HG02571 (cell line): ENCODE measurements around the gene DAGLA.

ENCODE experiments used
- ATAC-seq: cut with Tn5 transposase; IDR thresholded peaks from one replicate; pipeline ENCODE4 v1.9.1; 2021; ENCODE audit warnings: mild to moderate bottlenecking, moderate library complexity; ENCODE audit not compliant: unreplicated experiment

Gene DAGLA

GRCh38 chr11:61690706-61691379, 10.7 kb downstream of the DAGLA start:
- no peak for ATAC-seq

- no peak for ATAC-seq
Measured at GRCh38 chr11:61691380-61692156, 11.4 kb downstream of the DAGLA start.

DNA sequence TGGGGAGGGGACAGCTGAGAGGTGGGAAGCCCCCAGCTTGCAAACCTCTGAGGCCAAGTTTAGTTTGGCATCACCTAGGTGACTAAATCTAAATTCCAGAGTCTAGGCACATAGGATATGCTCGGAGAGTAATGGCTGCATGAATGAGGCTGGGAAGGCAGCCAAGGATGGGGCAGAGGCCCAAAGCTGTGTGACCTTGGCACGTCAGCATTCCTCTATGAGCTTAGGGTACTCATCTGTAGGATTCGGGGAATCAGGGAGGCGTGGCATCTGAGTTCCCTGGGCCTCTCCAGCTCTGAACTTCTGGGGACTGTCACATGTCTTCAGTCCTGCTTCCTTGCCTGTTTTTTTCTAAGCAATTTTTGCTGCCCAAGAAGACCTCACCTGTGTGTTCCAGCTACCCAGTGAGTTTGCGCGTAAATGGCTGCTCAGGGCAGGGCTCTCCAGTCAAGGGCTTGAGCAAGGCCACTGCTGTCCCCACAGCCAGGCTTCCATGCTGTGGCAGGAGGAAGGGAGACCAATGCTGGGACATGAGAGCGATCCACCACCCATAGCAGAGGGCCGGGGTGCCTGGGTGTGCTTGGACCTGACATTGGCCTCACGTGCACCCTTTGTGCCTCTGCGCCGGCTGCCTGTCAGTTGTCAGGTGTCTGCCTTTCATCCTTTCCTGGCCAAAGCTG, 13.9 kb downstream of the DAGLA start:
- no peak for ATAC-seq

DNA sequence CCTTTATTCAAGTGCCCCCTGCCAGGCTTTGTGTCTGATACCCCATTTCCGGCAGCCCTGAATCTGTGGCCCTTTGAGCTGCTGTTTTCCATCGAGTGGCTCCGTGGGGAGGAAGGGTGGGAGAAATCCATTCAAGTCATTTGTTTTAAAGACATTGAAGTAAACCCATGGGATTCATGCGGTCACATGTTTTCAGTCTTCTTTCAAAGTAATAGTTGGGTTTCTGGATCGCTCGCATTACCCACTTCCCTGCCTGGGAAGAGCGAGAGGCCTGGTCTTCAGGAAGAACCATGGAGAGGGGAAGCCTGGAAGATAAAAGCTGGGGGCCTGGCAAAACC, 14.4 kb downstream of the DAGLA start:
- ATAC-seq, result no peak

DNA sequence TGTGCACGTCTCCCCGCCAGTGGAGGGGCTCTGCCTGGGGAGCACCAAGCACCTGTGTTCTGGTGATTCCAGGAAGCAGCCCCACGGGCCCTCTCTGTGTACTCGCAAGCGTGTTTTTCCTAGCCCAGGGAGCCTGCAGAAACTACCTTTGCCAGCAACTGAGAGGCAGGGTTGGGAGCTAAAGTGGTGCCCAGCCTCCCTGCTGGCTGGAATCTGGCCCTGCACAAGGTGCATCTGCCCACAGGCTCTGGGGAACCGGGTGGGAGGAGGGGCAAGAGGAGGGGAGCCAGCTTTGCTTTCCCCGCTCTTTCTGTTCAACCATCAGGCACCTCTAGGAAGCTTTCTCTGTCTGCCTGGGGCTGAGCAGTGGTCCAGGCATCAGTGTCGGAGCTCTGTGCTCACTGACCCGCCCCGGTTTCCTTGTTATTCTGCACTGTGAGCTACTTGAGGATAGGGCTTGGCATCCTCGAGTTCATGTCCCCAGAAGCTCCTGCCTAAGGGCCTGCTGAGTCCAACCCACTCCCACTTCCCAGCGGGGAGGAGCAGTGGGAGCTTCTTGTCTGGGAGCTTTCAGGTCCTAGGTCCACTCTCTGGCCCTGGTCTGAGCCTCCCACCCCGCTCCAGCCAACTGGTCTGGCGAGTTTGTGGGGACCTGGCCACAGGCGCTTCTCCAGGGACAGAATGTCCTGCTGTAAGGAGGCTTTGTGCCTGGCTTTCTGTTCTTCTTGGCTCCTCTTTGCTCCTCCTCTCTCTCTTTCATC, 14.9 kb downstream of the DAGLA start:
- ATAC-seq, result no peak

- ATAC-seq, result no peak
Measured at GRCh38 chr11:61695917-61696316, 15.7 kb downstream of the DAGLA start.

DNA sequence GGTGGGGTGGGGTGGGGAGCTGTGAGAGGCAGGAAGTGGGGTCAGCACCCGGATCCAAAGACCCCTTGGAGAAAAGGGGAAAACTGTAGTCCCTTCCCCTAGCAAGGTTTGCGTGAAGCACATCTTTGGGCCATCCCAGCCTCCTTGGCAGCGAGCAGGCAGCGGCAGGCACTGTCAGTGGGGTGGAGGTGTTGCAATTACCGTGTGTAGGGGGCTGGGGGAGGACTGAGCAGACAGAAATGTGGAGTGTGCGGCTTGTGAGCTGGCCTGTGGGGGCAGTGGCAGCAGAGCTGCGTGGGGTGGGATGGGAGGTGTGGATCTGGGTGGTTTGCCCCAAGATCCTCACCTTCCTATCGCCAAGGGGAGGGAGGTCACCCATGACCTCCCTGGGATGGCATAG, 16.4 kb downstream of the DAGLA start:
- ATAC-seq, result no peak

DNA sequence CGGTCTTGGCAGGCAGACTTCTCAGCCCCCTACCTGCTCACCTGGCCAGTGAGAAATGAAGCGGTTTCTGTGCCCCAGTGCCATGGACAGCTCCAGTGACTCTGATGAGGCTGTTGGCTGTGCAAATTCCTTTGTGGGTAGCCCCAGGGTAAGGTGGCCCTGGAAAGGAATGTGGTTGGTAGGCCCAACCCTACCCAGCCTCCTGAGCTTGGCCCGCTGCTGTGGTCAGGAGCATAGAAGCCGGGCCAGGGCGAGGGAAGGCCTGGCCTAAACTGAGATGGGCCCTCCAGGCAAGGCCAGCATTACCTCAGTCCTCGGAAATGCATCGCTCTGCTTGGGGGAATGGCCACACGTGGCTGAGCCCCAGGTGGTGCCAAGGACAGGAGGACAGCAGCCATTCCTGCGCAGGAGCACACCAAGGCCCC, 16.9 kb downstream of the DAGLA start:
- no peak for ATAC-seq

- no peak for ATAC-seq
Measured at GRCh38 chr11:61697764-61698163, 17.6 kb downstream of the DAGLA start.

DNA sequence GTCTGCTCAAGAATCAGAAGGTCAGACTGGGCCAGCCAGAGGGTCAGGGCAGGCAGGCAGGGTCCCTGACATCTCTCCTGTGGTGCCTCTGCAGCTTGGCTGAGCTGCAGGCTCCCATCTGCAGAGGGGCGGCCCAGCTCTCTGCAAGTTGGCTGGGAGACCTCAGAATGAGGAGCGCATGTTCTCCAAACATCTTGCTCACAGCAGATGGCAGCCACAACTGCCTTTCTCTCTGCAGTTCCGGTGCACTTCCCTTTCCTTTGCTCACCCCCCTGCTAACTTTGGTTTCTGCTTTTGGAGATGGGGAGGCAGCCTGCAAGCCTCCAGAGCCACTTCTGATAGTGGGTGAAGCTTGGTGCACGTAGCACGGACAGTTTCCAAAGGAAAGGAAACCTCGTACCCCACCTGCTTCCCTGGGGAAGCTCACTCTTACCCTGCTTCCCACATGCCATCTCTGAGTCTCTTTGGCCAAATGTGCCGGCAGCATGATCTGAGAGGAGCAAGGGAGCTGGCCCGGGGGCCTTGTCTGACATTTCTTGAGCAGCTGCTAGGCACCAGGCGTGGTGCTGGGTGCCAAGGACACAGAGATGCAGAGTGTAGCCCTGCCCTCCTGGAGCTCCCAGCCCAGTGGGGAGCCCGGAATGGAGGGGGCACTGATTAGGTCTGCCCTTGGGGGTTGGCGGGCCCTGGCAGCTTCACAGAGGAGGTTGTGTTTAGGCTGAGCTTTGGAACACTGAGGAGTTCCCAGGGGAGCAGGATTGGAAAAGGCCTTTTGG, 18.2 kb downstream of the DAGLA start:
- ATAC-seq, result no peak

DNA sequence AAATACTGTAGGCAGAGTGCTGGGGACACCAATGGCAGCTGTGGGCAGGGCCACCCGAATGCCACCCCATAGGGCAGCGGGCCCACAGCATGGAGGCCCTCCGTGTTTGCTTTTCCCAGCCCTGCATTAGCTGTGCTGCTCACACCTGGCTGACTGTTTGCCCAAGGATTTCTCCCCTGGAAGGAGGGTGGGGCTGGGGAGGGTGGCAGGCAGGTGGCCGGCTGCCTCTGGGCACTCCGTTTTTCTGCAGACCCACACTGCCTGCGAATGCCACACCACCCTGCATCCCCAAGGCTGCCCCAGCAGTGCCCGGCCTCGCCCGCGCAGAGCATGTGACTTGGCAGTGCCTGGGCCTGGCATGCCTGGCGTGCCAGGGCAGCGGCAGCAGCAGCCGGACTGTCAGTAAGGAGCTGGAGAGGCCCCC, 19.6 kb downstream of the DAGLA start:
- ATAC-seq, result no peak

DNA sequence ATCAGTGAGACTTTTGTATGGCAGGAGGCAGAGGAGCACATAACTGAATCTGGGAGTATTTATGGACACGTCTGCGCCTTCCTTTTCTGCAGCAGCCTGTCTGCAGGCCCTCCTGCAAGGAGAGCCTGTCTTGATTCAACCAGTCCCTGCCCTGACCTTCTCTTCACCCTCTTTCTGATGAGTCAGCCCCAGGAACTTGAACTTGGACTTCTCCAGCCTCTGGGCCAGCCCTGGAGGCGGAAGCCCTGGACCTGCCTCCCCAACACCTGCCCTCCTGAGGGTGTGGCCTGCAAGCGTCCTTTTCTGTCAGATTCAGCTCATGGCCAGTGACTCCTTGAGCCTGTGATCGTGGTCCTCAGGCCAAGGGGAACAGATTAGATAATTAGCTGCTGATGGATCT, 20.0 kb downstream of the DAGLA start:
- ATAC-seq, result no peak

GRCh38 chr11:61700720-61701119, 20.5 kb downstream of the DAGLA start:
- no peak for ATAC-seq

- ATAC-seq, result no peak
Measured at GRCh38 chr11:61701242-61701886, 21.2 kb downstream of the DAGLA start.

- no peak for ATAC-seq
Measured at GRCh38 chr11:61702701-61703312, 22.6 kb downstream of the DAGLA start.

DNA sequence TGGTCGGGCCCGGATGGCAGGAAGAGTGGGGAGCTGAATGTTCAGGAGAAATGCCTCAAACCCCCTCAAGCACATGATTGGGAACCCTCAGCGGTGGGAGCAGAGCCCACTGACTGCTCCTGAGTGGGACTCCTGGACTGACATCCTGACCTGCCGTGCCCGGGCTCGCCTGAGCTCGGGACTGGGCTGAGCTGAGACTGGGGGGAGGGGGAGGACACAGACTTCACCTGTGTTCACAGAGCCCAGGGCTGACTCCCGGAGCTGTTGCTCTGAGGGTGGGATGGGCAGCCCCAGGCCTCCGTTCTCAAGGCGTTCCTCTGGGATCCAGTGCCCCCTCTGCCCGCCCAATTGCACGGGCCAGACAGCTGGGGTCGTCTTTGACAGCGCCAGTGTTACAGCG, 24.6 kb downstream of the DAGLA start:
- ATAC-seq, result no peak

- no peak for ATAC-seq
Measured at GRCh38 chr11:61706452-61707400, 26.5 kb downstream of the DAGLA start.

- no peak for ATAC-seq
Measured at GRCh38 chr11:61707574-61707973, 27.4 kb downstream of the DAGLA start.

DNA sequence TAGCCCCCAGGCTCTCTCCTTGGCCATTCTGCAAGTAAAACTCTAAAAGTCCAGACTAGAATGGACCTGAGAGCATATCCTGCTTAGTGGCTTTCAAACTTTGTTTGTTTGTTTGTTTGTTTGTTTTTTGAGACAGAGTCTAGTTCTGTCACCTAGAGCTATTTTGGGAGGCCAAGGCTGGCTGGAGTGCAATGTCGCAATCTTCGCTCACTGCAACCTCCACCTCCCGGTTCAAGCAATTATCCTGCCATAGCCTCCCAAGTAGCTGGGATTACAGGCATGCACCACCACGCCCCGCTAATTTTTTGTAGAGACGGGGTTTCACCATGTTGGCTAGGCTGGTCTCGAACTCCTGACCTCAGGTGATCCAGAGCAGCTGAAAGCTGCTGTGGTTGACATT, 28.9 kb downstream of the DAGLA start:
- ATAC-seq, result no peak
